Kidney capillary endothelial cell (primary cell): ENCODE data around the gene COA6.
A peak's percentile ranks its signal among the peaks of the same experiment; 100 is the strongest.
"Not testable (repeated sequence)": the region's sequence is repeated elsewhere in the genome, so short reads cannot be mapped to it uniquely, and the experiment has no call there.

Source experiments
- DNase-seq: peaks from one replicate; pipeline ENCODE4 v3.0.0-alpha.2; 2018; ENCODE audit warnings: low spot score

Gene COA6

DNA sequence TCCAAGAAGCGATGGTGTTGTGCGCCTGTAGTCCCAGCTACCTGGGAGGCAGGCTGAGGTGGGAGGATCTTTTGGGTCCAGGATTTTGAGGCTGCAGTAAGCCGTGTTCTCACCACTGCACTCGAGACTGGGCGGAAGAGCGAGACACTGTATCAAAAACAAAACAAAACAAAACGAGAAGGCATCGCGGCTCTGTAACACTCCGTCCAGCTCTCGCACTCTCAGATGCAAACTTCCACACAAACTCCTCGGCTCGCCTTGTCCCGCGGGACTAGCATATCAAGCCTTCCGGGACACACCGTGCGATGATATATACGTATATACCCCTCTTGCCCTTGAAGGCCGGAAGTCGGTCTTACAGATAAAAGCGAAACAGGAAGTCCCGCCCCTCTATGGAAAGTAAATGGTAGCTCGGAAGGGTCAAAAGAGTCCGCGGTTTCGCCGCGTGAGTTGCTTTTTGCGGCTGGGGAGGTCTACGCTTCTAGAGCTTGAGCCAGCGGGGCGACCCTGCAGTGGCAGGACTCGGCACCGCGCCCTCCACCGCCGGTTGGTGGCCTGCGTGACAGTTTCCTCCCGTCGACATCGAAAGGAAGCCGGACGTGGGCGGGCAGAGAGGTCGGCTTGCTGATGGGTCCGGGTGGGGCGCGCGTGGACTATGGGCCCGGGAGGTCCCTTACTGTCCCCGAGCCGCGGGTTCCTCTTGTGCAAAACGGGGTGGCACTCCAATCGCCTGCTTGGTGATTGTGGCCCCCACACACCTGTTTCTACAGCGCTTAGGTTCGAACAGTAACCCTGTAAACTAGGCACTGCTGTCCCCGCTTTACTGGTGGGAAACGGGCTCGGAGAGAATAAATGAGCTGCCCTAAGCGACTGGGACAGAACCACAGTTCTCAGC, at the start of gene COA6:
TSS of gene COA6 (plus strand) at position 393 of the 895 bp plus-strand sequence. CDS start at position 404, 11 bp downstream.
- DNase-seq, result peak; percentile 96

DNA sequence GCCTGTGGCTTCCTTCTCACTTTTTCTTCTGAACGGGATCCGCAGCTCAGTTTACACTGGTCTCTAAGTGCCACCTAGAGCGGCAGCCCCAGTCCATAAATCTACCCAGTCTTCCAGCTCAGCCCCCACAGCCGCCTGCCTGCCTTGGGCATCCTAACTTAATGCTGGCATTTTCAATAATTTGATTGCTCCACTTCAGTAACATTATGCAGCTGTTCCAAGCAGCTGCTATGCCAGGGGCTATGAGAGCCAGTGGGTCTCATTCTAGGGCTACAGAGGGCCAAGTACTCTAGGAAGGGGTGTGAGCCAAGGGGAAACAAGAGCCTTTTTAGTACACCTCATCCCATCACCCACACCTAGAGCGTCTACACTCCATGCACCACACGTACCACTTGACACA, 48.4 kb upstream of the COA6 start:
- DNase-seq, result no peak

DNA sequence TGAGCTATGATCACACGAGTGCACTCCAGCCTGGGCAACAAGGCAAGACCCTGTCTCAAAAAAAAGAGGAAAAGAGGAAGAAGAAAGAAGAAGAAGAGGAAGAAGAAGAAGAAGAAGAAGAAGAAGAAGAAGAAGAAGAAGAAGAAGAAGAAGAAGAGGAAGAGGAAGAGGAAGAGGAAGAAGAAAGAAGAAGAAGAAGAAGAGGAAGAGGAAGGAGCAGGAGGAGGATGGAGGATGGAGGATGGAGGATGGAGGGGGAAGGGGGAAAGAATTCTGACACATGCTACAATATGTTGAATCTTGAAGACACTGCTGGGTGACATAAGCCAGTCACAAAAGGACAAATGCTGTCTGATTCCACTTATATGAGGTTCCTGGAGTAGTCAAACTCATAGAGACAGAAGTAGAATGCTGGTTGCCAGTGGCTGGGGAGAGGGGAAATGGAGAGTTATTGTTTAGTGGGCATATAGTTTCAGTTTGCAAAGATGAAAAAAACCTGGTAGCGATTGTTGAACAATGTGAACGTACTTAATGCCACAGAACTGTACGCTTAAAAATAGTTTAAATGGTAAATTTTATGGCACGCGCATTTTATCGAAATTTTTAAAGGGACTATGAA, 47.3 kb upstream of the COA6 start:
- DNase-seq, result no peak

DNA sequence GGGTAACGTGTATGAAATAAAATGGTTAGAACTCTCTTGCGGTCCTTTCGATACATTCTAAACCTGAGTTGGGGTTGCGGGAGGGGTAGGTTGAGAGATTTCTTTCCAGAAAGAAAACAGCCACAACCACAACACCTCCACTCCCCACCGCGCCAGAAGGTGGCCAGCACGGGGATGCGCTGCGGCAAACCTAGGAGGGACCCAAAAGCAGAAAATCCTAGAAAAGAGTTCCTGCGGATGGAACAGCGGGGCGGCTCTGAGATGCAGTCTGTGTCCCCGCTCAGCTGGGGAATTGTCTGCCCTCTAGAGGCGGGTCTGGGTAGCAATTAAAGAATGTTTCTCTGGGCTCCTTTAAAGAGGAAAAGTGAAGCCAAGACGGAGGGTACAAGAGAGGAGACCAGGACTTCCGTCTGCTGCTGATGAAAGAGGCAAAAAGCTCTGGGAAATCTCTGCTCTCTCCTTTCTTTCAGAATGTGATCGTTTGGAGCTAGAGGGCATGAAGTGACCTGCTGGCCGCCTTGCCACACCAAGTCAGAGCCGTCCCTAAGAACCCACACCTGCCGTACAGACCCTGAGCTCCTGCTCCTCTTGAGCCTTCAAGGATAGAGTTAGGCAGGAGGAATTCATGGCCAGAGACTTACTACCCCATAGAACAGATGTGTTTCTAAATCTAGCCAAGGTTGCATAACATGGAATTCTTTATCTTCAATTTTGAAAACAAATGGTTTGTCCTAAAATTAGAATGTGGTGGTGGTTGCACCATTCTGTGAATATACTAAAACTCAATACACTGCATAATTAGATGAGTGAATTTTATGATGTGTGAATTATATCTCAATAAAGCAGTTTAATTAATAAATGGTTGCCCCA, 46.5 kb upstream of the COA6 start:
- DNase-seq, result peak; percentile 65

DNA sequence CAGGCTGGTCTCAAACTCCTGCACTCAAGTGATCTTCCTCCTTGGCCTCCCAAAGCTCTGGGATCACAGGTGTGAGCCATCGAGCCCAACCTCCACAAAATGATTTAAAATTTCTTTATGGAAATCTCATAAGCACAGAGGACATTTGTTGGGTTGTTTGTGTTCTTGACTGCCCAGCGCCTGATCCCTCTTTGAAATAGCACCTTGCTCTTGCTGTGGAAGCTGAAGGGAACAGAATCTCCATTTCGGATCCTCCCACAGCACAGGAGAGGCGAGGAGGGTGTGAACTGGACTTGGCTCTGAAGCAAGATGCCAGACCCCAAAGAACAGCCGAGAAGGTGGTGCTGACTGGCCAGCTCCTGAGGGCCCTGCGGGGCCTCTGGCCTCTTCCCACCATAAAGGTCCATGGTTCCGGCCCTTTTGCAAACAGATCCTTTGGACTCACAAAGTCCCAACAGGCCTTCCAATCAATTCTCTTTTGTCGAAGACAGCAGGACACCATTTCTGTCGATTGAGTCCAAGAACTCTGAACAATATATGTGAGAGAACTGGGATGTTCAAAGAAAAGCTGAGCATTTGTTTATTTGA, 45.6 kb upstream of the COA6 start:
- no peak for DNase-seq

GRCh38 chr1:234330843-234331215, 42.4 kb upstream of the COA6 start:
- DNase-seq, result no peak

GRCh38 chr1:234331507-234331906, 41.7 kb upstream of the COA6 start:
- no peak for DNase-seq

DNA sequence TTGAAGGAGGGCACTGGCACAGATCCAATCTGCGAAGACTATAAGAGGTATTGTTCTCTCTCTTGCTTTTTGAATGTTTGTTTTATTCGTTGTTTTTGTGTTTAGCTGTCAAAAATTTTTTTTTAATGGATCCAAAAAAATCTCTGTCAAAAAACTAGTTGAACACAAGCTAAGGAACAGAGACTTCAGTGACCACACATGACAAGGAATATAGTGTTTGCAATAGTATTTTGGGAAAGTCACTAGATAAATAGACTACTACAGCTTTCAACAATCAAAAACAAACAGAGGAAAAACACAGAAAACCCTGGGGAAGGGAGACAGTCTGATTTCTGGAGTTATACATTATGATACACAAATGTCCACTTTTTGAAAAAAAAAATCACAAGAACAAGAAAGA, 36.9 kb upstream of the COA6 start:
- no peak for DNase-seq

- DNase-seq, result no peak
These were observed 36.0 kb upstream of the COA6 start for GRCh38 chr1:234337233-234337632.

DNA sequence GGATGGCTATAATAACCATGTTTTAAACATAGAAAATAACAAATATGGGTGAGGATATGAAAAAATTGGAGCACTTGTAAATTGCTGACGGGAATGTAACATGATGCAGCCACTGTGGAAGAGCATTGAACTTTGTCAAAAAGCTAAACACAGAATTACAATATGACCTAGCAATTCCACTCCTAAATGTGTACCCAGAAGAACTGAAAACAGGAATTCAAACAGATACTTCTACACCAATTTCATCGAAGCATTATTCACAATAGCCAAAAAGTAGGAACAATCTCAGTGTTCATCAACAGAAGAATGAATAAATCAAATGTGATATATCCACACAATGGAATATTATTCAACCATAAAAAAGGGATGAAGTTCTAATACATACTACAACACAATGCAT, 32.7 kb upstream of the COA6 start:
- no peak for DNase-seq

GRCh38 chr1:234342774-234343173, 30.5 kb upstream of the COA6 start:
- DNase-seq, result no peak

- no peak for DNase-seq
These were observed 28.0 kb upstream of the COA6 start for GRCh38 chr1:234345237-234345636.

DNA sequence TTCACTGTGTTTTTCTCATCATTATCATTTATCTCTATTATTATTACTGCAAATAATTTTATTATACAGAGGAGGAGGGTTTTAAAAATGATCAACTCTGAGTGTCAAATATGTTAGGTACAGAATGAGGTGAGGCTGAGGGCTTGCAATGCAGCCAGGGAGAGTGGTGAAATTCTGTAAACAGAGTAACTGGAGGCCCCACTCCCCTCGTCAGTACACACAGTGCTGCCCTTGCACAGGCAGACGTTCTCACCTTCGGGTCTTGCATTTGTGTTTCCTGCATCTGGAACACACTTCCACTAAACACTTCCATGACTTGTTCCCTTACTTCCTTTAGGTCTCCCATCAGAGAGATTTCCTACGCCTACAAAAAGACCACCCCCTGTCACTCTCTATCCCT, 24.3 kb upstream of the COA6 start:
- DNase-seq, result no peak

DNA sequence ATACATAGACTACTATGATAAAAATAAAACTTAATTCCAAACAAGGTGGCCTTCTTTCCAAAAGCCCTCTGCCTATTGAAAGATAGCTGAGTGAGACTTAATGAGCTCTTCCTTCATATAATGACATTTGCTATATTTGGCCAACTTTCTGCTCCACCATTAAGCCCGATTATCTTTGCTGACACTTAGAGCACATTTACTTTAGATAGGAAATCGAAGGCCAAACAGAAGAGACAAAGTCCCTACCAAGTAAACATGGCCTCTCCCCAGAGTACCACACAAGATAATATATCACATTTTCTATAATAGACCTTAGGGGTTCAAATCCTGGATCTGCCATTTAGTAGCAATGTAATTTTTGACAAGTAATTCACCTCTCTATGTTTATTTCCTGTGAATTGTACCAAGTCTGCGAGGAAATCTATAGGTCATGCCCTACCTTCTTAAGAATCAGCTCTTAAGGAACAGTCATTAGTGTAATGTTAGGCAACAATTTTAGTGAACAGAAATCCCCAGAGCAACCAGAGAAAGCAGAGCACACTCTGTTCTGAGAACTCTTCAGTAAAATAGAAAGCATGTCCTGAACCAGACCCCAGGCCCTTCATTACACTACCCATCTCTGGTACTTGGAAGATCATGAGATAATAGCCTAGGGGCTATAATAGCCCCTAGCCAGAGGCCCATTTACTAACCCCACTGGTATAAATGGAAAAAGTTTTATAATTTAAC, 17.3 kb upstream of the COA6 start:
- DNase-seq, result no peak

GRCh38 chr1:234356615-234357269, 16.5 kb upstream of the COA6 start:
- DNase-seq, result not testable (repeated sequence)

GRCh38 chr1:234357831-234358230, 15.4 kb upstream of the COA6 start:
- DNase-seq, result no peak

GRCh38 chr1:234361102-234361603, 12.1 kb upstream of the COA6 start:
- no peak for DNase-seq

GRCh38 chr1:234362558-234362957, 10.7 kb upstream of the COA6 start:
- no peak for DNase-seq

DNA sequence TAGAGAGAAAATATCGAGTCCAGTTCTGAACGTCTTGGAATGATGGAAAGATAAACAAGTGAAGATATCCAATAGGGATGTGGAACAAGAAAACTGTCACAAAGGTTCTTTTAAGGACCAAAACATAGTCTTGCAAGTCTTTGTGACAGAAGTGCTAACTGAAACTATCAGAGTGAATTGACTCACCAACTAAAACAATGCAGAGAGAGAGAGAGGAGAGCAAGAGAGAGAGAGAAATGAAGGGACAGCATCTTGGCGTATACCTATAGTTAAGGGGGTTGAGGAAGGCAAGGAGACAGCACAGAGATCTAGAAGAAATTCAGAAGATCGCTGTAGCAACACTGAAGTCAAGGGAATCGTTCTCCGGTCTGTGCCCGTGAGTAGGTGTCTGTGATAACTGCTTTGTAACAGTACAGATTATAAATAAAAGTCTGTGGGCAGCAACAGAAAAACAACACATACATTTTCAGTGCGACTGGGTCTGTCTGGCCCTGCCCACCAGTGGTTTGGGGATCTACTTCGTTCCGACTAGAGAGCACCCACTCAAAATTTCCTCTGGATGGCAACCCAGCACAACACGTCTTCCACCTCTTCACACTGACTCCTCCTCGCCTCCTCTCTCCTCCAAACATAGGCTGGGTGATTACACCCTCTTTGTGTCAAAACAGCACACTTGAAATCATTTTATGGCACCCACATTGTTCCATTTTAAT, 4.8 kb upstream of the COA6 start:
- no peak for DNase-seq

DNA sequence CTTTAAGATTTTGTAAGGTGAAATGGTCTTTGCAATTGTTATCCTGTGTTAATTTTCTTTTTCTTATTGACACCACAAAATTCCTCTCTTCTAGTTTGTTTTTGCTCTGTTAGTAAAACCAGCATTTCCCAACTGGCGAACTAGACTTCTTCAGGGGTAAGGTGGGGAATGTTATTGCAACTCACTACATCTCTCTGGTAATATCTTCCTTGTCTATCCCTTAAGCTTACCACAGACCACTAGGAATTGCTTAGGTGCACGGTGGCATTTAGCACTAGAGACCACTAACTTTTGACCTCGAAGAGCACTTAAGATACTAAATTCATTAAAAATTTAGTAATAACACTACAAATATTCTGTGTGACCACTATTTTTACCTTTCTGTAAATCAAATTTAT, 4.2 kb upstream of the COA6 start:
- DNase-seq, result no peak
